Measurements from ENCODE around the gene C15orf62.

C15orf62 gene

GRCh38 chr15:40819048-40819447 is 49.3 kb downstream of the C15orf62 start:
- DNase-seq (ENCODE audit: low spot score): no peak

- DNase-seq (ENCODE audit: low spot score): no peak
These were observed 51.4 kb downstream of the C15orf62 start for GRCh38 chr15:40821195-40821594.
